ENCODE measurements around the gene CARMIL1.

- TF ChIP-seq POLR2A (IDR thresholded peaks at IDR 0.05) (no peak), CTCF (IDR thresholded peaks at IDR 0.05) (no peak), EP300 (IDR thresholded peaks at IDR 0.05) (no peak), POLR2AphosphoS5 (IDR thresholded peaks at IDR 0.05) (no peak)
Observed at GRCh38 chr6:25322692-25323091, 43.5 kb downstream of the CARMIL1 start.
